Stomach (tissue), 9 donors: Measurements from ENCODE around the gene MOB3B. TPM values are rescaled to one million over a fixed set of nuclear protein-coding genes. Genes with fewer than 3 reads are reported as not detected.

Experiments used
- DNase-seq, 2 donors: peaks; one replicate each; pipeline versions ENCODE4 v3.0.0 to v3.0.0-alpha.2; 2013 to 2019
- H3K27ac ChIP-seq, 5 donors: fragments of 200-600 bp in 4 of 5; sonication (generic) in 4 of 5; one replicate each; pipeline ENCODE4 v1.5.1; 2013 to 2019; ENCODE audit warnings: mild to moderate bottlenecking in 1 of 5, moderate library complexity in 1 of 5
- H3K27me3 ChIP-seq, 3 donors: fragments of 200-600 bp; sonication (generic); one replicate each; pipeline ENCODE4 v1.5.1; 2017 to 2019; ENCODE audit warnings: mixed run types in 1 of 3
- H3K36me3 ChIP-seq, 4 donors: fragments of 200-600 bp; sonication (generic); 1 replicate in 3 of 4; 2 replicates in 1 of 4; pipeline ENCODE4 v1.5.1; 2016 to 2019
- H3K4me1 ChIP-seq, 4 donors: fragments of 200-600 bp; sonication (generic); one replicate each; pipeline ENCODE4 v1.5.1; 2016 to 2019
- H3K4me3 ChIP-seq, 4 donors: fragments of 200-600 bp; sonication (generic) in 3 of 4; one replicate each; pipeline ENCODE4 v1.5.1; 2016 to 2019; ENCODE audit warnings: mild to moderate bottlenecking in 1 of 4
- H3K9me3 ChIP-seq, 4 donors: fragments of 200-600 bp; sonication (generic); one replicate each; pipeline ENCODE4 v1.5.1; 2016 to 2019
- CTCF ChIP-seq, 7 experiments: fragments of 450-650 bp in 4 of 7; fragments of 200-600 bp in 3 of 7; sonication (generic) in 3 of 7; IDR thresholded peaks; one replicate each; pipeline ENCODE4 v1.5.1; 2016 to 2019; ENCODE audit warnings: antibody characterized with exemption in 7 of 7, control low read depth in 2 of 7, mild to moderate bottlenecking in 1 of 7
- EP300 ChIP-seq: sonication (generic); formaldehyde crosslinking; IDR thresholded peaks from one replicate; pipeline ENCODE4 v1.6.1; 2017; ENCODE audit warnings: antibody characterized with exemption
- POLR2A ChIP-seq, 4 donors: fragments of 450-650 bp; IDR thresholded peaks; one replicate each; pipeline ENCODE4 v1.6.1; 2016; ENCODE audit warnings: antibody characterized with exemption in 4 of 4, control low read depth in 2 of 4, mild to moderate bottlenecking in 1 of 4, moderate library complexity in 1 of 4
- POLR2AphosphoS5 ChIP-seq, 3 donors: sonication (generic); formaldehyde crosslinking; IDR thresholded peaks; one replicate each; pipeline ENCODE4 v1.6.1; 2016; ENCODE audit warnings: antibody characterized with exemption in 3 of 3
- WGBS, 5 donors: extraction: QIAGEN DNeasy Blood & Tissue Kit in 3 of 5; methylation state at CpG; one replicate each; pipeline versions ENCODE4 v1.1.5 to v1.1.7; 2013 to 2018; 5-methylcytosine and 5-hydroxymethylcytosine counted together
- intact Hi-C: fragments of 100-400 bp; cut with DNase I; formaldehyde crosslinking; loops from one replicate; pipeline ENCODE4 v1.15.1; 2023; ENCODE audit warnings: low total_unique reads
- polyA plus RNA-seq, 3 donors: library from polyadenylated mRNA; stranded (reverse); fragments of 200-250 nt; gene quantifications; one replicate each; pipeline ENCODE4 v1.2.3, GENCODE V29; 2013
- total RNA-seq, 5 donors: library from RNA; depleted of rRNA; stranded (reverse); fragments of >200 nt; gene quantifications; one replicate each; pipeline versions ENCODE4 v1.1.0 to v1.2.3, GENCODE V29; 2014 to 2016
- donor health status: healthy with polysubstance abuse.
- donor health status: Bipolar disorder and iron deficiency.
- donor health status: healthy.

The MOB3B gene
- total and polyA plus RNA-seq, 8 donors: 4.0 to 32.7 (median 9.7) TPM

GRCh38 chr9:27394826-27395201, 134.8 kb downstream of the MOB3B start:
- H3K4me3 ChIP-seq: no peak overlapping the region
- no peaks in the 10 kb centered on the region for H3K27me3 ChIP-seq
- TF ChIP-seq POLR2A (IDR thresholded peaks at IDR 0.05) (no peak), POLR2AphosphoS5 (IDR thresholded peaks at IDR 0.05) (no peak), EP300 (no peak), CTCF (IDR thresholded peaks at IDR 0.05) (no peak)
- H3K4me1 ChIP-seq: peaks cover 11 to 33% (median 23%) of the 10 kb centered on the region in 4 donors
- no peaks in the 10 kb centered on the region for H3K36me3 ChIP-seq
- no peaks in the 10 kb centered on the region for H3K9me3 ChIP-seq
- intact Hi-C loops: no loop called here
- no peak for DNase-seq
- peak overlapping the region in 1 of 5 donors; percentile 63 for H3K27ac ChIP-seq
- WGBS, 5 donors: 72 to 83% (median 73%) methylated on average over 3 of the region's 3 CpGs

DNA sequence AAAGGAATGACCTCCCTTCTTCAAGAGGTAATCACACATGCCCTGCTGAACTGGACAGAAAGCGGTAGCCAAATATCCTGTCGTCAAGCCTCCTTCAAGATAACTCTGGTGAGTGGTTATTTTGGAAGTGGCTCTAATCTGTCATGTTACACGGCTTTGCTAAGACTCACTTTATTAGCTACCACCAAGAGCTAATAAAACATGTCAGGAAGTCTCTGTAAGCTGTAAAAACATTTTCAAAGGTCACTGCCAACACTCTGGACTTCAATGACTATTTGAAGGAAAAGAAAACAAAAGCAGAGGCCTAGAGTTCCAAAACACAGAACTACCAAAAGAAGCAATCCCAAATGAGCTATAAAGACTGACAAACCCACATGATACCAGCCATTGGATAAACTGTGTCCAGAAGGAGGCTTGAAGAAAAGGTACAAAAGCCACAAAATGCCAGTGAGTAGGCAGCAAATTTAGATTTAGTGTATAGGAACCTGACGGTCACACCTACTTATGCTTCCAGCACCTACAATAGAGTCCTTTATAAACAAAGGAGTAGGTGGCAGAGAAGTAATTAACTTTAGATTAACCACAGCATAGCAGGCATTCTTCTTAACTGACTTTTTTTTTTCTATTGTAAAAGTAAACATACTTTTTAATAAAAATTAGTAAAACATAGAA, 135.3 kb downstream of the MOB3B start:
- WGBS, 5 donors: 20 to 40% (median 27%) methylated on average over 4 of the region's 4 CpGs

DNA sequence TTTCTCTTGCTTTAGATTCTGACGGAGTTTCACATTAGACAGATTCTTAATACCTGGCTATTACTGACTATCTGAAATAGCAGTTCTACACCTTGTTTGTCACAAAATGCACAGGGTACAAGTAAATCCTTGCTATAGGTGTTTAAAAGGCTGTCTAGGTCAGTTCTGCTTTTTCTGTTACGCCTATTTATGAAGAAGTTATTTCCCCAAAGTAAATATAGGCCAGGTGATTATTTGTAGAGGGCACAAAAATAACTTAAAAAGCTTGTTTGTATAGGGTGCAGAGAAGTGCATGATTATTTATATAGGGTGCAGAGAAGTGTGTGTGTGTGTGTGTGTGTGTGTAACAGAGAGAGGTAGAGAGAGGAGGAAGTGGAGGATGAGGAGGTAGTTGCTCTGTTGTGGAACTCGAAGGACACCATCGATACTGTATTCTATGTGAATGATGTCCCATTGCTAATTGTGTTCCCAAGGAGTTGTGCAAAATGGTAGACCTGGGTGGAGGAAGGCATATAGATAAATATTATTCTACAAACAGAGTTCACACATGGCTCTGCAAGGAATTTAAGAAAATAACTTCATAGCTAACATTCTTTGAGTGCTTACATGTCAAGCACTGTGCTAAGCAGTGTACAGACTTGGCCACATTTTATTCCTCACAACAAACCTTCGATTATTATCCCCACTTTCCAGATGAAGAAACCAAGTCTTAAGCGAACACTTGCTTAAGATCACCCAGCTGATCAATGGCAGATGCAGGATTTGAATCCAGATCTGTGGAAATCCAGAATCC, 136.4 kb downstream of the MOB3B start:
- no peaks in the 10 kb centered on the region for H3K36me3 ChIP-seq
- H3K9me3 ChIP-seq: no peaks in the 10 kb centered on the region
- DNase-seq: no peak
- TF ChIP-seq POLR2A (IDR thresholded peaks at IDR 0.05) (no peak), POLR2AphosphoS5 (IDR thresholded peaks at IDR 0.05) (no peak), CTCF (IDR thresholded peaks at IDR 0.05) (no peak), EP300 (no peak)
- intact Hi-C loops: no loop called here
- no peaks in the 10 kb centered on the region for H3K27me3 ChIP-seq
- peak overlapping the region in 2 of 5 donors; percentile 27 to 63 for H3K27ac ChIP-seq
- WGBS, 5 donors: 74 to 82% (median 77%) methylated on average over 6 of the region's 6 CpGs
- H3K4me1 ChIP-seq: peaks cover 11 to 39% (median 23%) of the 10 kb centered on the region in 4 donors
- no peak overlapping the region for H3K4me3 ChIP-seq

More for the DNA sequence above, 135.3 kb downstream of the MOB3B start:
- Histone ChIP-seq H3K27ac (peak overlapping the region in 3 of 5 donors; percentile 27 to 63 (median 38)), H3K27me3 (no peaks in the 10 kb centered on the region), H3K9me3 (no peaks in the 10 kb centered on the region), H3K36me3 (no peaks in the 10 kb centered on the region), H3K4me1 (peaks cover 11 to 35% (median 23%) of the 10 kb centered on the region in 4 donors), H3K4me3 (no peak overlapping the region)
- intact Hi-C loops: no loop called here
- no peak for DNase-seq
- no peak for TF ChIP-seq POLR2AphosphoS5 (IDR thresholded peaks at IDR 0.05)
- no peak for TF ChIP-seq EP300
- no peak for TF ChIP-seq POLR2A (IDR thresholded peaks at IDR 0.05)
- no peak for TF ChIP-seq CTCF (IDR thresholded peaks at IDR 0.05)

- 85 to 88% (median 87%) methylated on average over 4 of the region's 4 CpGs for whole genome bisulfite sequencing, 5 donors
- no peak for DNase-seq
- TF ChIP-seq CTCF (IDR thresholded peaks at IDR 0.05) (no peak), POLR2A (IDR thresholded peaks at IDR 0.05) (no peak), POLR2AphosphoS5 (IDR thresholded peaks at IDR 0.05) (no peak), EP300 (no peak)
- Histone ChIP-seq H3K4me1 (peaks cover 11 to 47% (median 26%) of the 10 kb centered on the region in 4 donors), H3K9me3 (no peaks in the 10 kb centered on the region), H3K4me3 (no peak overlapping the region), H3K36me3 (no peaks in the 10 kb centered on the region), H3K27ac (no peak overlapping the region), H3K27me3 (no peaks in the 10 kb centered on the region)
- intact Hi-C loops: no loop called here
Observed at GRCh38 chr9:27392451-27392850, 137.2 kb downstream of the MOB3B start.
